Caki2 (cell line): ENCODE data around the gene GPC4. TPM values are rescaled to one million over a fixed set of nuclear protein-coding genes. Genes with fewer than 3 reads are reported as not detected.

ENCODE experiments used
- DNase-seq: peaks from one replicate; pipeline ENCODE4 v3.0.0-alpha.2; 2015; ENCODE audit warnings: low read depth
- in situ Hi-C: cut with HindIII; loops from 2 replicates; pipeline ENCODE4 v1.10.0; 2016; ENCODE audit warnings: low sequenced_read_pairs, low pct_unique_long_range_greater_than_20kb, mixed read lengths
- total RNA-seq: library from RNA; depleted of rRNA; stranded (reverse); fragments of >200 nt; shearing (Covaris generic); gene quantifications from 2 replicates; pipeline ENCODE4 v1.2.3, GENCODE V29; 2014; ENCODE audit warnings: low replicate concordance; rRNA removed

Gene GPC4
- 1.0 and 1.5 TPM in 2 replicates for total RNA-seq

DNA sequence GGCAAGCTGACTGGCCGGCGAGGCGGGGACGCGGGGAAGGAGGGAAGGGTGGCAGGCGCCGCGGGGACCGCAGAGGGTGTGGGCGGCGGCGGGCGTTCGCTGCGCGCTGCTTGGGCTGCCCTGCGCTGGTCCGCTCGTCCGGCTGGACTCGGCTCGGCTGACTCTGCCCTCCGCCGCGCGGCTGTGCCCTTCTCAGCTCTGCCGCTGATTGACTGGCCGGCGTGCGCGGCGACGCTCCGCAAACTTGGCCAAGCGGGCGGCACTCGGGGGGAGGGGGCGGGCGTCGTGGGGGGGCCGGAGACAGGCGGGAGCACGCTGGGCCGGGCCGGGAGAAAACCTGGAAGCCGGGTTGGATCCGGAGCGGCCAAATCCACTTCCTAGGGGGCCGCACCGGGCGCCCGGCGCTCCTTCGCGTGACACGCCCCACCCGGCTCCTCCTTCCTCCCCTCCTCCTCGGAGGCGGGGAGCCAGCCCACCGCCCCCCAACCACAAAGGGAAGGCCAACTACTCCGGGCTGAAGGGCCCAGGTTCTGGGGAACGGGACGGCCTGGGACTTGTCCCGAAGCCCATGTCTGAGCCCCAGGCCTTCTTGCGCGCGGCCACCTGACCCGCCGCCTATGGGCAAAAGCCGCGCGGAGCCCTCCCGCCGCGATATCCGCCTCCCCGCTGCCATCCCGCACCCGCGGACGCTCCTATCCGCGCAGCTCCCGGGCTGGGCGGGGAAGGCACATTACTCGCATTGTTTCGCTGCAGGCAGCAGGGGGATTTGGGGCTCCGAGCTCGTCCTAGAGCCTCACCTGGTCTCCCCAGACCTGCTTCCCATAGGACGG, at the start of gene GPC4:
TSS of gene GPC4 (minus strand) at position 214 of the 830 bp plus-strand sequence. CDS start 524 bp downstream, outside the sequence.
- peak; percentile 60 for DNase-seq
- in situ Hi-C loops: no loop called here

DNA sequence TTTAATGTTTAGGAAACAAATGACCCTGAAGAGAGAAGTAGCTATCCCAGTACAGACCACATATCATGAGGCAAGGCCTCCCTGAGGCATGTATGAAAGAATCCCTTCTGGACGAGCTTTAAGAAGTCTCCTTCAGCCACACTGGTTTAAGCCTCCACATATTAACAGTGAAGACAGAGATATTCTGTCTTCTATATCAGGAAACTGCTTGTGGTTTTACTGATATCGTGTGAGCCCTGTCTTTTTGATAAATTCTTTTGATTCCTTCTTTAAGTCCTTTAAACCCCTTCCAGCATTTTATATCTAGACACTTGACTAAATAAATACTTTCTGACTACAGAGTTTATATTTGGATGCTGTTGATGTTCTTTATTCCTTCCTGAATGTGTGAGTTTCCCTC, 45.9 kb upstream of the GPC4 start:
- in situ Hi-C loops: no loop called here
- no peak for DNase-seq

DNA sequence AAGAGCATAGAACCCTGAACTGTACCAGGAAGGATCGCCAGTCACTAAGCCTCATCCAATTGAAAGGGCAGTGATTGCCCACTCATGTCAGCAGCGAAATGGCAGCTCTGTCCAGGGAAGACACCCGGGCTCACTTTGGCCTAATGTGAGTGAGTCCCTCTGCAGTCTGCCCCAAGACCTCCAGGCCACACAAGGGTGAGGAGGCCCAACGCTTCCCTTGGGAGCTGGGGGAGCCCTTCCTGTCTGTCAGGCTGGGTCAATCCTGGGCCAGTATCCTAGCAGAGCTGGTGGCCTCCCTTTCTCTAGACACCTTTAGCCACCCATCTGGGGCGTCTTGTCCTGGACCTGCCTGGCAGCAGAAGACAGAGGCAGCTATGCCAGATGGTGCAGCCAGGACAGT, 39.6 kb upstream of the GPC4 start:
- no peak for DNase-seq
- in situ Hi-C loops: no loop called here

DNA sequence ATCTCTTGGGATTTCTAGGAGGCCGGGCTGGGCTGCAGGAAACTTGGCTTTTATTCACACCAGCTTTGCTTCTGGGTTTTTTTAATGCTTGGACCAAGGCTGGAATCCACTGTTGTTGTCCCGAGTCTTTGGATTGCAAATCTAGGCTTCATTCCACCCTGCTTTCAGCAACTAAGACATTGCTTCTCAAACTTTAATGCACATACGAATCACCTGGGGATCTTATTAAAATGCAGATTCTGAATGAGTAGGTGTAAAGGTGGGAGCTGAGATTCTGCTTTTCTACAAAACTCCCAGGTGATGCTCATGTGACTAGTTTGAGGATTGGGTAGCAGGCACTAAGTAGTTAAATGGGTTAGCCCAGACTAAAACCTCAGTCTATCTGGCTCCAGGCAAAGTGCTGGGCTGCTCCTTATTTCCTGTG, 39.2 kb upstream of the GPC4 start:
- in situ Hi-C loops: no loop called here

DNA sequence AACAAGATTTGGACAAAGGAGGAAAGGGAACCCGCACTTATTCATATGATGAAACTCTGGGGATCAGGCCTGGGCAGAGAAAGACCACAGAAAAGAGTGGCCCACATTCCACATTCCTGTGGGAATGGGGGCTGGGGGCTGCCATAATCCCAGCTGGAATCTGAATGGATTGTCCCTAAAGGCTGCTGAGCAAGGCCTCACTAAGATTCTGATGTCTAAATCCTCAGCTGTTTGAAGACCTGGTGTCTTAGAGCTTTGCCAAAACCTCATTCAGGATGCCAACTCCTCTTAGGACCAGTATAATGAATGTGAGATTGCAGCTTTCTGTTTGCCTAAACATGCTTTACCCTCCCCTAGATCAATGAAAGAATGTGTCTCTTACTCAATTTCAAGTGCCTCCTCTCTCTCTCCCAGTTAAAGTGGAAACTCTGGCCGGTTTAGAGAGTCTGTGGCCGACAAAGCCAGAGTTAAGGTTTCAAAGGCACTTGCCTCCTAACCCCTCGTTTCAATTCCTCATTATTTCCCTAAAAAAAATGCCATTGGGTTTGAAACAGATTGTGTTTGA, 33.3 kb upstream of the GPC4 start:
- in situ Hi-C loops: no loop called here
- DNase-seq: no peak

More for the DNA sequence above, 39.2 kb upstream of the GPC4 start:
- no peak for DNase-seq

DNA sequence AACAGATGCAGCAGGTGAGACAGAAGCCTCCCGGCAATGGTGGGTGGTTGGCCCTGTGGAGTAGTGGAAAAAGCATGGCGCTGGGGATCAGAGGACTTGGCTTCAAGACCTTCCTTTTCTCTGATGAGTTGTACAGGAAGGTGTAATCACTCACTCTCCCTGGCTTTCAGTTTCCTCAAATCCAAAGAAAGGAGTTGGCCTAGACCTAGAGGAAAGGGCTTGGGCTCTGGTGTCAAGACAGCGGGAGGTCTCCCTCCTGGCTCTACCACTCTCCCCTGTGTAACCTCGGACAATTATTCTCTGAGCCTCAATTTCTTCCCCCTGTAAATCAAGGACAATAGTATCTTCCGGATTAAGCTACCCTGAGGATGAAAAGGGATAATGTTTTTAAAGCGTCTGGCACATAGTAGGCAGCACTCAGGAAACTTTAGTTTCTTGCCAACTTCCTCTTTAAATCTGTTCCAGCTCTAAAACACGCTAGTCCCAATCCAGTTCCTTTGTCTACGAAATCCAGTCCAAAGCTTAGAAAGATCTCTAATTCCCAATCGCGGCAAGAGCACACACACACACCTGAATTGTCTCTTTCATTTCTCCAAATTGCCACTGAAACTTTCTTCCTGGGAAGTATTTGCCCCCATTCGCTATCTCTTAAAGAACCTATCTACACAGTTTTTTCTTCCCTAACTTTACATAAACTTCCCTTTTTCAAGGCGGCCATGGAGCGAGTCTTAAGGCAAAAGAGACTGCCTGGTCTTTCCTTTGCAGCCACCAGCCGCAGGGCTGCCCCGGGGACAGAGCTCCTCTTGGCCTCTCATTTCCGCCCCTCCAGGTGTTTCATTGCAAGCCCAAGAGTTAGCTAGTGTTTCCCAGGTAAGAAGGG, 29.9 kb upstream of the GPC4 start:
- DNase-seq: no peak
- in situ Hi-C loops: no loop called here

DNA sequence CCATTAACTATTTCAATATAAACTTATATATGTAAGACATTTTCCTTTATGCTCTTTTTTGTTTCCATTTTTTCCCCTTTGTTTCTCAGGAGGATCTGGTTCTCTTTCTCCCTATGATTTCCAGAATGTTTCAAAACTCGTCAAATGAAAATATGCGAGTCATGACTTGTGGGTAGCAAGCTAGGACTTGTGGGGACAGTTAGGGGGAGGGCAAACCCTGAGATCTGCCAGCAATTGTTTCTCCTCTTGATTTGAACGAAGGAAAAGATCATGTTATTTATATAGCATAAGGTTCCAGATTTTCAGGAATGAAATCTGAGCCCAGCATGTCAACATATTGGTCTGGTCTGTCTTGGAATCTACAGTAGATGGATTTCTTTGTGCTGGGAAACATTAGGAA, 28.9 kb upstream of the GPC4 start:
- no peak for DNase-seq
- in situ Hi-C loops: no loop called here

DNA sequence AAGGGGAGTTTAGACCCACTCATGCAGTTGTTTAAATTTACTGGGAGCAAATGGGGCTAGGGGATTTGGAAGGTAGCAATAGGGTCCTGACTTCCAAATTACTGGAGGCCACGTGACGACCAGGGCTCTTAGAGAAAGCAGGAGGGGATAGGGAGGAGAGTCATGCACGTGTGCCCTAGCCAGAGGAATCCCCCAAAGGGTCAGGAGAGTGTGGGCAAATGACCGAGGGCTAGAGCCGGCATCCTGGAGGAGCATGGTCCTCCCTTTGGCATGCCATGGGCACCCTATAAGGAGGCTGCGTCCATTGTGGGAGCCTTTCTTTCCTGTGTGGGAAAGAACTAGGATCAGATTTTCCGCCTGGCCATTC, 25.5 kb upstream of the GPC4 start:
- in situ Hi-C loops: no loop called here
- DNase-seq: no peak

DNA sequence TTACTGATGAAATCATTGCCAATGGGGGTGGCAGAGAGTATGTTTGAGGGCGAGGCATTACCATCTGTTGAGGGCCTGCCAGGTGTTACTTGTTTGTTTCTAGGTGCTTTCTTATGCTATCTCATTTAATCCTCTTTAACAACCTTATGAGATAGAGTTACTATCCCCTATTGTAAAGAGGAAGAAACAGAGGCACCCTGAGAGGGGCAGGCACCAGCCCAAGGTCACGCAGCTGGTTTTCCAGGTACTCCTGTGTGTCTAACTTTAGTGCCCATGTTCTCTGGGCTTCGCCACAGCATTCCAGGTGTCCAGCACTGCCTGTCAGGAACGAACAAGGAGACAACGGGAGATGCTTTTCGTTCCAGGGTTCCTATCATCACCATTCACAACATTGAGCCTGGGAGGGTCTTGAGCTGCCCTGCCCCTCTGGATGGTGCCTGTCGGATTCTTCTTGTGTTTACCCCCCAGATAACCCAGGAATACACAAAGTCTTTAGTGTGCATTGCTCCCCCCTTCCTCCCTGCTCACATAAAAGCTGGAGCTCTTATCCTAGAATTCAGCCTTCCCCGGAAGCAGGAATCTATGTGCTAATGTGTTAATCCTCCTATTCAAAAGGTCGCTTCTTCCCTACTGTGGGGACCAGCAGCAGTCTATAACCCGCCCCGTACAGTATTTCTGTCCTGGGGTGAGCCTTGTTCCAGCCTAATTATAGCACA, 24.9 kb upstream of the GPC4 start:
- no peak for DNase-seq
- in situ Hi-C loops: no loop called here

DNA sequence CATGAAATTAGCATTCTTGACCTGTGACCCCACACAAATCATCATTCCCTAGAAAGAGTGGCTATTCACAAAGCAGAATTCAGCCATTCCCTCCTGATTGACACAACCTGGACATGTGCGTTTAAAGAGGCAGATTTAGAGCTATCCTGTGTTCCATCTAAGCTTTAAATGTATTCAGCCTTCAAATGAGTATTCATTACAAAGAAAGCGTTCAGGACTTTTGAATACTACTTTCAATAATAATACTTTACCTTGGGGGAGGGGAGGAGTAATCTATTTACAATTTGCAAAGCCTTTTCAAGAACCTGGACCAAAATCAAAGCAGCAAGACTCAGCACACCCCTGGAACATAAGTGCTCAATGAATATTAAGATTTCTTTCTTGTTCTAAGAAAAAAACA, 22.5 kb upstream of the GPC4 start:
- no peak for DNase-seq
- in situ Hi-C loops: no loop called here

DNA sequence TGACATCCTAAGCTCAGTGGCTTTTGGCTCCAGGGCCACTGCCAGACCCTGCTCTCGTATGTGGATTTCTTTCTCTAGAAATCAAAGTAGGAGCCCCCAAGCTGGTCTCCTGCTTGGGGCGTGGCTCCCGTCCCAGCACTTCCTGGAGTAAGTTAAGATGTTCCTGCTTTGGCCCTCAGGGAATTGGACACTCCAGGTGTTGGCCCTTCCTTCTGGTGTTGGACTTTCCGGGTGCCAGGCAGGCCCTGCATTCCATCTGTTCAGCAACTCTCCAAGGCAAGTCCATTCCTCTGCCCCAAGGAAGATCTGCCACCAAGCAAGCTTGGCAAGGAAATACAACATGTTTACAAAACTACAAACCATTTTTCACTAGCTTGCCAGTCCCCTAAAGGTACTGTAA, 22.1 kb upstream of the GPC4 start:
- in situ Hi-C loops: no loop called here
- DNase-seq: no peak

DNA sequence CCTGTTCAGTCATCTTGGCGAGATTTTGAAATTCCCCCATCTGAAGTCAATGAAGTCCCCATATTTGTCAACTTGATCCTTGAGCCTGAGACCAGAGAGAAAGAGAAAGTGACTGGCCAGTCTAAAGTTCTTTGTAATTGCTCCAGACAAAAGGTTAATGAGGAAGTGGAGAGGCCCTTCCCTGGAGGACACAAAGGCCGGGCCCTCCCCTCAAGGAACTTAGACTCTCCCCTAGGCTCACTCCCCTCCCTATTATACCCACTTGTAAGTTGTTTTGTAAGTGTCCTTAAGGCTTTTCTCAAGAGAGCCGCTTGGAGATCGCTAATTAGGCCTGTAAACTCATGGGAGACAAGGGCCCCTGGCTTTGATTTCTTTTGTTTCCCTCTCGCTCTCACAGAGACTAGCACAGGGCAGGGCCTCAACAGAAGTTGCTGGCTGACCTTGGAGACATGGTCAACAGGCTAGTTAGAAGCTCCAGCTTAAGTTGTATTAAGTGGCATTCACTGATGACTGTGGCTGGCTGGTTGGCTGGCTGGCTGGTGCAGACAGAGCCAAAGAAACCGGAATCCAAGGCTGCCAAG, 20.3 kb upstream of the GPC4 start:
- no peak for DNase-seq
- in situ Hi-C loops: no loop called here

DNA sequence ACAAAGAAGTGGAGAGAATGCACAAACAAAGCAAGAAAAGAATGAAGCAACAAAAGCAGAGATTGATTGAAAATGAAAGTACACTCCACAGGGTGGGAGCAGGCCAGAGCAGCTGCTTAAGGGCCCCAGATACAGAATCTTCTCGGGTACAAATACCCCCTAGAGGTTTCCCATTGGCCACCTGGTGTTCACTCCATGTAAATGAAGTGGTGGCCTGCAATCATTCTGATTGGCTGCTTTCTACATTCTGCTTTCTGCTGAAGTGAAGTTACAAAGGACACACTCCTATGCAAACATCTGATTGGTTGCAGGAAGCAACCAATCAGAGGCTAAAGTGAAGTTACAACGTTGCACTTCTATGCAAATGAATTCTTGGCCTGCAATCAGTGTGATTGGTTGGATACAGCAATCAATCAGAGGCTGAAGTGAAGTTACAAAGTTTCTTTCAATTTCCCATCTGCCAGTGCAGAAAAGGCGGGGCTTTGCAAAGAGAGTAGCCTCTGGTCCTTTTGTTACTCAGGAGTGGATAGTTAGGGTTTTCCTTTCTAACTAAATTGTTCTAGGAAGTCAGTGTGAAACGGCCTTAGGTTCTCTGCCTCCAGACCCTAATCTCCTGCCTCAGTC, 19.0 kb upstream of the GPC4 start:
- peak; percentile 46 for DNase-seq
- in situ Hi-C loops: no loop called here

DNA sequence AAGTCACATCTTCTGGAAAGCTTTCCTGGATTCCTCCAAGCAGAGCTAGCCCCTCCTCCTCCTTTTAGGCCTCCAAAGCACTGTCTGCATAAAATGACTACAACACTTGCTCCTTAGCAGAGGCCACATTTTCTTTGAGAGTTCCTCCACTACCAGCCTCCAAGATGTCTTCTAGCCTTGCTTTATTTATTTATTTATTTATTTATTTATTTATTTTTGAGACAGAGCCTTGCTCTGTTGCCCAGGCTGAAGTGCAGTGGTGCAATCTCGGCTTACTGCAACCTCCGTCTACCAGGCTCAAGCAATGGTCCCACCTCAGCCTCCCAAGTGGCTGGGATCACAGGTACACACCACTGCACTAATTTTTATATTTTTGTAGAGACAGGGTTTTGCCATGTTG, 4.6 kb upstream of the GPC4 start:
- in situ Hi-C loops: no loop called here
- no peak for DNase-seq

DNA sequence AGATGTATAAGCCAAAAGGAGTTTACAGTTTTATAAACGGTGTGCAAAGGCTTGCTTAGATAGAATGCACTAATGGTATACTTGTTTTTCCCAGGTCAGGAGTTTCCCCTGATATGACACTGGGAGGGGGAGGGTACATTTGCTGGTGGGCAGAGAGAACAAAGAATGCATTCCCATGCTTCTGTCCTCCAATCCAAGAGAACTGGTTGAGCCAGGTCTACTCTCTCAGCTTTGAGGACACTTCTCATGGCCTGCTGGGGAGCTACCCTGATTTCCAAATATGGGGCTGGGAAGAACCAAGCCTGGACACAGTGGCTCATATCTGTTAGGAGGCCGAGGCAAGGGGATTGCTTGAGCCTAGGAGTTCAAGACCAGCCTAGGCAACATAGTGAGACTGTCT, 3.3 kb upstream of the GPC4 start:
- DNase-seq: no peak
- in situ Hi-C loops: no loop called here

DNA sequence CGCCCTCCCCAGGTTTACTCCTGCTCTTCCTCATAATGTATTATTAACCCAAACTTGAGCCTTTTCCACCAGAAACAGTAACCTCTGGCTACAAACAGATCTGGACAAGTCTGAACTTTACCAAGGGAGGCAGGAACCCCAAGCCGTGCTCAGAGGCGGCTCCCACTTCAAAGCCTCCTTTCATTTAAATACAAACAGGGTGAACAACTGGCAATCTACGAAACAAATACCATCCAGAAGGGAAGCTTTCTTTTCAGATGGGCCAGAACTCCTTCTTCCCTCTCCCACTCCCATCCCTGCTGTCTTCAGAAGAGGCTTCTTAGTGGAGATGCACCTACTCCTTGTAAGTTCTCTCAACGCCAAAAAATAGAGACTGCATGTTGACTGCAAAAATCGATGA, 2.1 kb upstream of the GPC4 start:
- in situ Hi-C loops: no loop called here
- DNase-seq: no peak

DNA sequence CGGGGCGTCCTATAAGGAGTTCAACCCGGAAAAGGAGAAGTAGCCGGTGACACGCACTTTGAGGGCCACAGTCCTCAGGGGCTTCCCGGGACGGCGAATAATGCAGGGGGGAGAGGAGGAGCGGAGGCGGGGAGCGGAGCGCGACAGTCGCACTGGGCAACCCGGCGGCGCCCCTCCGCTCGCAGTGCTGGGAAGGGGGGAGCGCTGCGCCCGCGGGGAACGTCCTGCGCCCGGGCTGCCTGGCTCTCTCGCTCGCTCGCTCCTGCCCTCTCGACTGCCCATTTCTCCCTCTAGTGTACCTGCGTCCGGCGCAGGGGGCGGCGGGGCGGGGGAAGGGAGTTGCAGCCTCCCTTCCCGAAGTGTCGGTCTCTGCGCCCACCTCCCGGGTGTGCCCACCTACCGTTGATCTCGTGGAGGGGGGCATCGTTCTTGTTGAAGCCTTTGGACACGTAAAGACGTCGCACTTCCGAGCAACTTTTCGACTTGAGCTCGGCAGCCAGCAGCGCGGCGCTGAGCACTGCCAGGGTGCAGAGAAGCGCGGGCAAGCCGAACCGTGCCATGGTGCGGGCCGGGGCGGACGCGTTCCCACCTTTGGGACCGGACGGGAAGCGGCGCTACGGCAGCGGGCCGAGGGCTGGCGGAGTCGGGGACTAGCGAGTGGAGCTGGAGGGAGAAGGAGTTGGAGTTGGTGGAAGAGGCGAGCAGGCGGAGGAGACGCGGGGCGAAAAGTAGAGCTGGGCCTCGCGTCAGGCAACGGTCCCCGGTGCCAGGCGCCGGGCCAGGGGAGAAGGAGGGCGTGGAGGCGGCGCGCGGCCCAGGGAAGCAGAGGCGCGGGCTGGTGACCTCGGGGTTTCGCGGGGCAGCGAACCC, 648 bp downstream of the GPC4 start:
- peak; percentile 21 for DNase-seq
- in situ Hi-C loops: no loop called here
